GM23248 (cell line): ENCODE measurements around the gene TMEM61.

ENCODE experiments used
- EZH2 ChIP-seq: fragments of 200-600 bp; sonication (generic); IDR thresholded peaks from 2 replicates; pipeline ENCODE4 v1.6.1; 2018; ENCODE audit warnings: antibody characterized with exemption, mild to moderate bottlenecking; ENCODE audit not compliant: insufficient read depth, poor library complexity, severe bottlenecking
- EZH2phosphoT487 ChIP-seq: fragments of 200-600 bp; sonication (generic); IDR thresholded peaks from 2 replicates; pipeline ENCODE4 v1.6.1; 2018; ENCODE audit warnings: antibody characterized with exemption, moderate library complexity, mild to moderate bottlenecking, low read depth; ENCODE audit not compliant: insufficient read depth

DNA sequence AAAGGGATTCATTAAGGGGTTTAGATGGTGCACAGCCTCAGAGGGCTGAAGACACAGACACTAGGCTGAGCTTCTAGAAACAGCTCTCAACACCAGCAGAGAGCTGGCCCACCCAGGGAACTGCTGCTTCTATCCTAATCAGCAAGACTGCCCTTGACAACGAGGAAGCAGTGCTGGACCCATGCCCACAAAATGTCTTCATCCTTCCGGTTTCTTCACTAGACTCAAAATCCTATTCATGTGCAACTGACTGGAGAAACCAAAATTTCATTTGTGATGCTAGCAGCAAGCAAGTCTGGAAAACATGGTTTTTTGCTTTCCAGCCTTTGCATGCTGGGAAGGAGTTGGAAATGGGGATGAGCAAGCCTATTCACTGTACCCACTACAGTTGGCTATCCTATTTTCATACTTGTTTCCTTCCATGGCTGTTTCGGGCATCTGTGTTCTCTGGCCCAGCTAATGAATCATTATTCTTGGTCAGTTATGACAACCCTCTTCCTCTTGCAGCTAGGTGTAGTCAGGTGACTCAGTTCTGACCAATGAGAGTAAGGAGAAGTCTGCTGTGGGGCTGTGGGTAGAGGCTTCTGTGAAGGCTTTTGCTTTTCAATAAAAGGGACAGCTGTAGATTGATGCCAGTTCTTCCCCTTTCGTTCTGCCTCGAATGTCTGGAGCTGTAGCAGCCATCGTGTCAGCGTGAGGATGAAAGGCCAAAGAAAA, 14.6 kb upstream of the TMEM61 start:
- no peak for TF ChIP-seq EZH2phosphoT487
- no peak for TF ChIP-seq EZH2
